Activated naive CD8-positive, alpha-beta T cell treated with anti-CD3 and anti-CD28 coated beads, Interleukin-2, amount 10 ng/mL, durations not matched to agents 7 days and 5 days (primary cell): ENCODE results near the gene FGD5. TPM values are rescaled to one million over a fixed set of nuclear protein-coding genes. Genes with fewer than 3 reads are reported as not detected.
"Not testable (repeated sequence)": the region's sequence is repeated elsewhere in the genome, so short reads cannot be mapped to it uniquely, and the experiment has no call there.

Source experiments
- ATAC-seq: fragments of 150-1000 bp; cut with Tn5 transposase; one replicate; pipeline ENCODE4 v1.10.0; 2021; ENCODE audit warnings: low read depth, moderate library complexity
- POLR2A ChIA-PET: fragments of 350-600 bp; sonication (Branson Sonifier 250); formaldehyde crosslinking; loops from one replicate; lab custom pipeline; 2021; ENCODE audit warnings: antibody characterized with exemption; lab: Charles Lee
- DNase-seq: peaks from one replicate; pipeline ENCODE4 v3.0.0; 2021
- H3K27ac Mint-ChIP-seq: one replicate; pipeline ENCODE4 v1.8.0; 2022; ENCODE audit warnings: mild to moderate bottlenecking, mixed read lengths
- H3K27me3 Mint-ChIP-seq: one replicate; pipeline ENCODE4 v1.8.0; 2022; ENCODE audit warnings: mild to moderate bottlenecking, moderate library complexity, mixed read lengths
- H3K36me3 Mint-ChIP-seq: one replicate; pipeline ENCODE4 v1.8.0; 2021; ENCODE audit warnings: mild to moderate bottlenecking, mixed read lengths
- H3K4me1 Mint-ChIP-seq: one replicate; pipeline ENCODE4 v1.8.0; 2021; ENCODE audit warnings: mixed read lengths
- H3K4me3 Mint-ChIP-seq: one replicate; pipeline ENCODE4 v1.8.0; 2022; ENCODE audit warnings: mild to moderate bottlenecking, moderate library complexity, mixed read lengths
- H3K9me3 Mint-ChIP-seq: one replicate; pipeline ENCODE4 v1.8.0; 2021; ENCODE audit warnings: mixed read lengths
- total RNA-seq, 2 experiments: library from RNA; stranded (reverse); gene quantifications; one replicate each; pipeline ENCODE4 v1.2.3, GENCODE V29; 2021

FGD5 gene
- total RNA-seq, 2 experiments from 2014 or later = 0.17 TPM; not detected in 1

GRCh38 chr3:14897266-14897665, 78.5 kb downstream of the FGD5 start:
- Mint-ChIP-seq H3K27ac (no peak overlapping the region), H3K4me3 (no peak overlapping the region), H3K4me1 (peaks cover 6% of the 10 kb centered on the region), H3K27me3 (peaks cover 18% of the 10 kb centered on the region), H3K9me3 (peaks cover 2% of the 10 kb centered on the region), H3K36me3 (no peaks in the 10 kb centered on the region)
- POLR2A ChIA-PET = interaction anchor here (0.5 to 0.9 kb wide), 2 partner anchors 12 to 15 kb away, joined by 3 to 4 read pairs; no protein-coding TSS in a partner anchor
- DNase-seq = no peak
- ATAC-seq = no peak

- Mint-ChIP-seq H3K36me3 (no peaks in the 10 kb centered on the region), H3K27ac (no peak overlapping the region), H3K9me3 (peaks cover 1% of the 10 kb centered on the region), H3K27me3 (peaks cover 17% of the 10 kb centered on the region), H3K4me1 (peaks cover 6% of the 10 kb centered on the region), H3K4me3 (no peak overlapping the region)
- ATAC-seq (no peak), DNase-seq (no peak)
- POLR2A ChIA-PET = no interaction called here
Measured at GRCh38 chr3:14898929-14899328, 80.2 kb downstream of the FGD5 start.

DNA sequence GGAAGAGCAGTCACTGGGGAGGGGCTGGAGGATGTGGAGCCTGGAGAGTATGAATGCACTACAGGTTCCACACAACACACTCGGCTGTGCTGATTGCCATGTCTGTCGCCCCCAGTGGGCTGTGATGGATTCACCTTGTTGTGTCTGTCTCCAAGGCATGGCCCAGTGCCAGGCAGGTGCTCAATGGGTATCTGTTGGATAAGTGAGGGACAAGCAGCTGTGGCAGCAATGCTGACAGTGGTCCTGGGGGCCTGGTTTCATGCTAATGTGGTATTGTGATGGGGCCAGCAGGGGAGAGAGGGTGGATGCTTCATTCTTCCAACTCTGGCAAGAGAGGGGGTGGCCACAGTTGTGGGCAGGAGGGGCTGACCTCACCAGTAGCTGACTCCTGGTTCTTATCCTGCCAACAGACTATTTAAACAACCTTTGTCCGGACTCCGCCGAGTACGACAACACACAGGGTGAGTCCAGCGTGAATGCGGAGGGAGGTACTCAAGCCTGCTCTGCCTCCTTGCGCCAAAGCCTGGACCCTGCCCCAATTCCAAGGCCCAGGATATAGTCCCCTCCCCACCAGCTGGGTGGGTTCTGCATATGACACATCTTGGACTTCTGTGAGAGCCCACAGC, 81.3 kb downstream of the FGD5 start:
- ATAC-seq (peak; percentile 27), DNase-seq (no peak)
- peaks cover 6% of the 10 kb centered on the region for H3K4me1 Mint-ChIP-seq
- no peak overlapping the region for H3K4me3 Mint-ChIP-seq
- POLR2A ChIA-PET = no interaction called here
- H3K36me3 Mint-ChIP-seq = peaks cover under 1% of the 10 kb centered on the region
- peaks cover 13% of the 10 kb centered on the region for H3K27me3 Mint-ChIP-seq
- no peak overlapping the region for H3K27ac Mint-ChIP-seq
- H3K9me3 Mint-ChIP-seq = peaks cover 5% of the 10 kb centered on the region

DNA sequence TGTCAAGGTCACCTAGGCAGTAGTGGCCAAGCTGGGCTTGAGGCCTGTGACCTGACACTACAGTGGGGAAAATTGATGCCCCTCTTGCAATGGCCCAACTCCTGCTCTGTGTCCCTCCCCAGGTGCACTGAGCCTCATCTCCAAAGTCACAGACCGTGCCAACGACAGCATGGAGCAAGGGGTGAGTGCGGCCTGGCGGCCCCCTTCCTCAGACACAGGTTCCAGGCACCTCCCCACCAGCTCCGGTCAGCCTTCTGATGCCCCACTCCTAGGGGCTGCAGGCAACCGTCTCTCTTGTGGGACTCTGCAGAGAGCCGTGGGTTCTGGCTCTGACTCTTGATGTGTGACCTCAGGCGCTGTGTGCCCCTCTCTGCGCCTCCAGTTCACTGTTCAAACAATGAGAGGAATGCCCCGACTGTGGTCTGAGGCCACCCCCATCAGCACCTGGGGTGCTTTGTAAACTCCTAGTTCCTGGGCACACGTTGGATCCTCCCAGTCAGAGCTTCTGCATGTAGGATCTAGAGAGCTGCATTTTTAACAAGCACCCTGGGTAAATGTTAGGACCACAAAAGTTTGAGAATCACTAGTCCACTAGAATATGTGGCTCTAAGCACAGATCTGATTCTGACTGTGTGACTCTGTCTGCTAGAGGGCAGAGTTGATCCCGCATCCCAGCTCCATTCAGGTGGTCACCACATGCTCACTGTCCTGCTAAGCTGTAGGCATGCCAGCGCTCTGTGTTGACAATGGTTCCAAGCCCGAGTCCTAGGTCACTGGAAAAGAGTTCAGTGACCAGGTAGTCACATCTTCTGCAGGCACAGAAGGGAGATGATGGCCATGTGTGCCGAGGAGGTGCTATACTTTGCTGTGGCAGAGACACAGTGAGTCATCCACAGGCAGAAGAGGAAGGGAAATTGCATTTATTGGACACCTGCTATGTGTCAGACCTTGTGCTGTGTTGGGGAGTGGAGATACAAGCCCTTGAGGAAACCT, 82.4 kb downstream of the FGD5 start:
- H3K36me3 Mint-ChIP-seq = peaks cover 6% of the 10 kb centered on the region
- no peak for ATAC-seq
- no peak for DNase-seq
- POLR2A ChIA-PET = no interaction called here
- H3K27me3 Mint-ChIP-seq = peaks cover 12% of the 10 kb centered on the region
- H3K27ac Mint-ChIP-seq = no peak overlapping the region
- peaks cover 6% of the 10 kb centered on the region for H3K4me1 Mint-ChIP-seq
- peaks cover 11% of the 10 kb centered on the region for H3K9me3 Mint-ChIP-seq
- H3K4me3 Mint-ChIP-seq = no peak overlapping the region

DNA sequence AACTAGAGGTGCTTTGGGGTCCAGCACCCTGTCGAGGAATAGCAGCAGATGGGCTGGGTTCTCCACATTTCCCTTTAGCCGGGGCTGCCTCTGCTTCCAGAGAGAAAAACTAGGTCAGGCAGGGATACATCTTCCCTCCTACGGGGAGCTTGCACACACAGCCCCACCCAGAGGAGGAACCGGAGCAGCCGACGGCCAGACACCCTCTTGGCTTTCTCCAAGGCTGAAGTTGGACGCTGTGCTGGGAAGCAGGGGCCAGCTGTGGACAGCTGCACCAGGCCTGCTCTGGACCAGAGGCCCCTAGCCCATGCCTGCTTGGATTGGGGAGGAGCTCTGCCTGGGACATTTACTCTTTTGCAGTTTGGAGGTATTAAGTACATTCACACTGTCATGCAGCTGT, 84.0 kb downstream of the FGD5 start:
- Mint-ChIP-seq H3K36me3 (peaks cover 6% of the 10 kb centered on the region), H3K9me3 (peaks cover 11% of the 10 kb centered on the region), H3K4me1 (peaks cover 8% of the 10 kb centered on the region), H3K27ac (no peak overlapping the region), H3K4me3 (no peak overlapping the region), H3K27me3 (peaks cover 11% of the 10 kb centered on the region)
- DNase-seq (no peak), ATAC-seq (no peak)
- POLR2A ChIA-PET = no interaction called here

DNA sequence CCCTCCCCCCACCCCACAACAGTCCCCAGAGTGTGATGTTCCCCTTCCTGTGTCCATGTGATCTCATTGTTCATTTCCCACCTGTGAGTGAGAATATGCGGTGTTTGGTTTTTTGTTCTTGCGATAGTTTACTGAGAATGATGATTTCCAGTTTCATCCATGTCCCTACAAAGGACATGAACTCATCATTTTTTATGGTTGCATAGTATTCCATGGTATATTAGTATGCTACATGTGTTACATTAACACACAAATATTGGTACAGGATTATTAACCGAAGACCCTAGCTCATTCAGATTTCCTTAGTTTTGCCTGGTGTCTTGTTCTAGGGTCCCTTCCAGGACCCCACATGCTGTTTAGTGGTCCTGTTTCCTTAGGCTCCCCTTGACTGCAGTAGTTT, 84.7 kb downstream of the FGD5 start:
- not testable (repeated sequence) for H3K4me1 Mint-ChIP-seq, H3K36me3 Mint-ChIP-seq, H3K4me3 Mint-ChIP-seq, ATAC-seq, H3K27ac Mint-ChIP-seq, DNase-seq
- H3K9me3 Mint-ChIP-seq = peaks cover 11% of the 10 kb centered on the region
- POLR2A ChIA-PET = interaction anchor here (0.6 kb wide), 1 partner anchor 89 kb away, joined by 4 read pairs; no protein-coding TSS in a partner anchor
- peaks cover 11% of the 10 kb centered on the region for H3K27me3 Mint-ChIP-seq

- Mint-ChIP-seq H3K4me1 (peaks cover 3% of the 10 kb centered on the region), H3K27me3 (peaks cover 11% of the 10 kb centered on the region), H3K9me3 (peaks cover 11% of the 10 kb centered on the region), H3K27ac (no peak overlapping the region), H3K36me3 (peaks cover 6% of the 10 kb centered on the region), H3K4me3 (no peak overlapping the region)
- ATAC-seq = no peak
- POLR2A ChIA-PET = no interaction called here
- no peak for DNase-seq
Measured at GRCh38 chr3:14905055-14905657, 86.4 kb downstream of the FGD5 start.

DNA sequence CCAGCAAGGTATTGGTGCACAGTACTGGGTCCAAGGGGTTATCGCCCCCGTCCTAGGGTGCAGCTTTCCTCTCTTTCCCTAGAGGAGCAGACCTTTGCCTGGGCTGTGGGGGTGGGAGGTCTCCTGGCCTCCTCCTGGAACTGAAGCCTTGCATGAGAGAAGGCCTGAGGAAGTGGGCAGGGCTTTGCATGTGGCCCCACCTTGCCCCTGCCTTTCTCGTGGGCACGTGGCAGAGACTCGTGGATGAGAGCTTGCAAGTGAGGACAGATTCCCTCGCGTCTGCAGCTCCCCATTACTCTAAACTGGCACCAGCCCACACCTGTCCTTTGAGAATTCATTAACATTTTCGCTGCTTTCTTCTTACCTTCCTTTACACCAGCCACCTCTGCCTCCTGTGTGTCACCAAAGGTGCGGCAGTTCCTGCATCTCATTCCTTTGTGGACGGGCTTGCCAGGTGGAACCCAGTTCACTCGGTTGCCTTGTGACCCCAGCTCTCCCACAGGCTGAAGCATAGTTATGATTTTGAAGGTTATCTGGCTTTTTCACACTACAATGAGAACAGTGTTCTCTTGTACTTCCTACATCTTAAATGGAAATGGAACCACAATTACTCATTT, 87.7 kb downstream of the FGD5 start:
- H3K36me3 Mint-ChIP-seq = peaks cover 6% of the 10 kb centered on the region
- ATAC-seq = no peak
- H3K4me1 Mint-ChIP-seq = peaks cover 3% of the 10 kb centered on the region
- H3K9me3 Mint-ChIP-seq = peaks cover 11% of the 10 kb centered on the region
- POLR2A ChIA-PET = no interaction called here
- H3K4me3 Mint-ChIP-seq = no peak overlapping the region
- H3K27me3 Mint-ChIP-seq = peaks cover 11% of the 10 kb centered on the region
- H3K27ac Mint-ChIP-seq = no peak overlapping the region
- no peak for DNase-seq

- Mint-ChIP-seq H3K36me3 (peaks cover 6% of the 10 kb centered on the region), H3K4me1 (peaks cover 3% of the 10 kb centered on the region), H3K27me3 (peaks cover 11% of the 10 kb centered on the region), H3K9me3 (peaks cover 11% of the 10 kb centered on the region), H3K27ac (no peak overlapping the region), H3K4me3 (no peak overlapping the region)
- ATAC-seq (no peak), DNase-seq (no peak)
- POLR2A ChIA-PET = no interaction called here
Measured at GRCh38 chr3:14907043-14907966, 88.5 kb downstream of the FGD5 start.

- DNase-seq (no peak), ATAC-seq (no peak)
- H3K9me3 Mint-ChIP-seq = peaks cover 11% of the 10 kb centered on the region
- POLR2A ChIA-PET = interaction anchor here (0.7 kb wide), 1 partner anchor 12 kb away, joined by 4 read pairs; no protein-coding TSS in a partner anchor
- H3K27me3 Mint-ChIP-seq = peaks cover 12% of the 10 kb centered on the region
- H3K36me3 Mint-ChIP-seq = peaks cover 6% of the 10 kb centered on the region
- H3K4me1 Mint-ChIP-seq = peaks cover 3% of the 10 kb centered on the region
- H3K4me3 Mint-ChIP-seq = no peak overlapping the region
- H3K27ac Mint-ChIP-seq = no peak overlapping the region
Measured at GRCh38 chr3:14909250-14909649, 90.5 kb downstream of the FGD5 start.

DNA sequence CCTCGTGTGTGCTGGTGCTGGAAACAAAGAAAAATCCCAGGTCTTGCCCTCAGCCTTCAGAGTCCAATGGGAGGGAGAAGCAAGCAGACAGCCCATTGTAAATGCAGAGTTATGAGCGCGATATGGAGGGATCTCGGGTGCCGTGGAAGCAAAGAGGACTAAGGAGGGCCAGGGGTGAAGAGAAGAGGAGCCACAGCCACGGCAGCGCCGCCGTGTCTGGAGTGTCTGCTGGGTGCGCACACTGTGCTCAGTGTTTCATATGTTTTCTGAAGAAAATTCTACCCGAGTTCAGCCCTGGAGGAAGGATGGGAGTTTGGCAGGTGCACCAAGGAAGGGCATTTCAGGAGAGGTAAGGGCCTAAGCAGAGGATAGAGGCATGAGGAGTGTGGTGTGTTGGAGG, 92.9 kb downstream of the FGD5 start:
- no peak for ATAC-seq
- H3K4me3 Mint-ChIP-seq = no peak overlapping the region
- peaks cover under 1% of the 10 kb centered on the region for H3K4me1 Mint-ChIP-seq
- peak overlapping the region; percentile 9 for H3K27ac Mint-ChIP-seq
- DNase-seq = no peak
- POLR2A ChIA-PET = no interaction called here
- no peaks in the 10 kb centered on the region for H3K36me3 Mint-ChIP-seq
- H3K27me3 Mint-ChIP-seq = peaks cover 4% of the 10 kb centered on the region
- H3K9me3 Mint-ChIP-seq = no peaks in the 10 kb centered on the region
